ENCODE measurements around the gene MOB1B.

MOB1B gene

GRCh38 chr4:70915036-70915815 is 13.1 kb downstream of the MOB1B start:
- peak; percentile 59 for DNase-seq

GRCh38 chr4:70915874-70916559 is 13.8 kb downstream of the MOB1B start:
- no peak for DNase-seq

- DNase-seq: no peak
These were observed 18.4 kb downstream of the MOB1B start for GRCh38 chr4:70920592-70920991.

GRCh38 chr4:70925418-70925817 is 23.2 kb downstream of the MOB1B start:
- DNase-seq: no peak

- no peak for DNase-seq
These were observed 23.9 kb downstream of the MOB1B start for GRCh38 chr4:70925899-70926635.

- DNase-seq: no peak
These were observed 25.5 kb downstream of the MOB1B start for GRCh38 chr4:70927502-70928137.

- no peak for DNase-seq
These were observed 28.5 kb downstream of the MOB1B start for GRCh38 chr4:70930530-70931256.

GRCh38 chr4:70931347-70931746 is 29.2 kb downstream of the MOB1B start:
- no peak for DNase-seq

- no peak for DNase-seq
These were observed 30.8 kb downstream of the MOB1B start for GRCh38 chr4:70932984-70933383.

GRCh38 chr4:70935038-70935695 is 33.0 kb downstream of the MOB1B start:
- DNase-seq: no peak

GRCh38 chr4:70936200-70936787 is 34.1 kb downstream of the MOB1B start:
- no peak for DNase-seq

GRCh38 chr4:70938086-70938485 is 35.9 kb downstream of the MOB1B start:
- no peak for DNase-seq

- DNase-seq: no peak
These were observed 38.0 kb downstream of the MOB1B start for GRCh38 chr4:70940134-70940533.

GRCh38 chr4:70943114-70943513 is 40.9 kb downstream of the MOB1B start:
- no peak for DNase-seq

- DNase-seq: no peak
These were observed 42.9 kb downstream of the MOB1B start for GRCh38 chr4:70945046-70945445.

GRCh38 chr4:70945452-70946055 is 43.4 kb downstream of the MOB1B start:
- no peak for DNase-seq

- no peak for DNase-seq
These were observed 44.8 kb downstream of the MOB1B start for GRCh38 chr4:70946939-70947338.

- no peak for DNase-seq
These were observed 46.6 kb downstream of the MOB1B start for GRCh38 chr4:70948665-70949260.

GRCh38 chr4:70954032-70954431 is 51.9 kb downstream of the MOB1B start:
- DNase-seq: no peak

- no peak for DNase-seq
These were observed 54.5 kb downstream of the MOB1B start for GRCh38 chr4:70956549-70957210.
